ENCODE results near the gene PRDM16. TPM values are rescaled to one million over a fixed set of nuclear protein-coding genes. Genes with fewer than 3 reads are reported as not detected.

Gene PRDM16
- total RNA-seq, 1 experiment from 2014 or later = 0.09 TPM

GRCh38 chr1:3461934-3462275, 392.9 kb downstream of the PRDM16 start:
- no peak for TF ChIP-seq CTCF (IDR thresholded peaks at IDR 0.05; ENCODE audit: unreplicated experiment)
- H3K27me3 Mint-ChIP-seq (ENCODE audit: unreplicated experiment) = no peaks in the 10 kb centered on the region
- H3K4me1 Mint-ChIP-seq (ENCODE audit: low read depth, unreplicated experiment) = peaks cover 38% of the 10 kb centered on the region
- BruUV-seq (replicated peaks) = no TSS peak
- no peak overlapping the region for H3K4me3 Mint-ChIP-seq (ENCODE audit: low read depth, unreplicated experiment)
- intact Hi-C loops (cut with micrococcal nuclease; ENCODE audit: unreplicated experiment) = no loop called here
- peaks cover 29% of the 10 kb centered on the region for H3K36me3 Mint-ChIP-seq (ENCODE audit: insufficient read depth, unreplicated experiment)
- H3K27ac Mint-ChIP-seq (ENCODE audit: unreplicated experiment) = no peak overlapping the region
- DNase-seq = no peak
- CTCF ChIA-PET = no interaction called here
- H3K9me3 Mint-ChIP-seq (ENCODE audit: low read depth, unreplicated experiment) = no peaks in the 10 kb centered on the region

- intact Hi-C loops (cut with micrococcal nuclease; ENCODE audit: unreplicated experiment) = no loop called here
- Mint-ChIP-seq H3K9me3 (ENCODE audit: low read depth, unreplicated experiment) (no peaks in the 10 kb centered on the region), H3K4me3 (ENCODE audit: low read depth, unreplicated experiment) (no peak overlapping the region), H3K27me3 (ENCODE audit: unreplicated experiment) (no peaks in the 10 kb centered on the region), H3K36me3 (ENCODE audit: insufficient read depth, unreplicated experiment) (peaks cover 24% of the 10 kb centered on the region), H3K4me1 (ENCODE audit: low read depth, unreplicated experiment) (peaks cover 32% of the 10 kb centered on the region), H3K27ac (ENCODE audit: unreplicated experiment) (no peak overlapping the region)
- BruUV-seq (replicated peaks) = no TSS peak
- no peak for DNase-seq
- CTCF ChIA-PET = no interaction called here
- TF ChIP-seq CTCF (IDR thresholded peaks at IDR 0.05; ENCODE audit: unreplicated experiment) = no peak
These were observed 393.5 kb downstream of the PRDM16 start for GRCh38 chr1:3462356-3463012.

- peaks cover 21% of the 10 kb centered on the region for H3K36me3 Mint-ChIP-seq (ENCODE audit: insufficient read depth, unreplicated experiment)
- H3K4me1 Mint-ChIP-seq (ENCODE audit: low read depth, unreplicated experiment) = peaks cover 30% of the 10 kb centered on the region
- H3K27ac Mint-ChIP-seq (ENCODE audit: unreplicated experiment) = no peak overlapping the region
- BruUV-seq (replicated peaks) = no TSS peak
- no peak overlapping the region for H3K4me3 Mint-ChIP-seq (ENCODE audit: low read depth, unreplicated experiment)
- intact Hi-C loops (cut with micrococcal nuclease; ENCODE audit: unreplicated experiment) = no loop called here
- CTCF ChIA-PET = no interaction called here
- H3K9me3 Mint-ChIP-seq (ENCODE audit: low read depth, unreplicated experiment) = no peaks in the 10 kb centered on the region
- H3K27me3 Mint-ChIP-seq (ENCODE audit: unreplicated experiment) = no peaks in the 10 kb centered on the region
- DNase-seq = no peak
- no peak for TF ChIP-seq CTCF (IDR thresholded peaks at IDR 0.05; ENCODE audit: unreplicated experiment)
These were observed 394.0 kb downstream of the PRDM16 start for GRCh38 chr1:3463013-3463385.

GRCh38 chr1:3463408-3463863, 394.4 kb downstream of the PRDM16 start:
- BruUV-seq (replicated peaks) = no TSS peak
- H3K4me3 Mint-ChIP-seq (ENCODE audit: low read depth, unreplicated experiment) = no peak overlapping the region
- H3K36me3 Mint-ChIP-seq (ENCODE audit: insufficient read depth, unreplicated experiment) = peaks cover 21% of the 10 kb centered on the region
- H3K4me1 Mint-ChIP-seq (ENCODE audit: low read depth, unreplicated experiment) = peaks cover 26% of the 10 kb centered on the region
- CTCF ChIA-PET = no interaction called here
- H3K9me3 Mint-ChIP-seq (ENCODE audit: low read depth, unreplicated experiment) = no peaks in the 10 kb centered on the region
- intact Hi-C loops (cut with micrococcal nuclease; ENCODE audit: unreplicated experiment) = no loop called here
- no peak for DNase-seq
- no peaks in the 10 kb centered on the region for H3K27me3 Mint-ChIP-seq (ENCODE audit: unreplicated experiment)
- no peak for TF ChIP-seq CTCF (IDR thresholded peaks at IDR 0.05; ENCODE audit: unreplicated experiment)
- H3K27ac Mint-ChIP-seq (ENCODE audit: unreplicated experiment) = no peak overlapping the region
